VCaP (cell line): ENCODE measurements around the gene DNAJA2.

Experiments
- H3K27ac ChIP-seq: fragments of 450-650 bp; 2 replicates; pipeline ENCODE4 v1.5.1; 2017
- CTCF ChIP-seq: fragments of 450-650 bp; conservative IDR thresholded peaks from 2 replicates; pipeline ENCODE4 v1.5.1; 2017; ENCODE audit warnings: mild to moderate bottlenecking, moderate library complexity

The DNAJA2 gene

GRCh38 chr16:46937536-46937935 is 35.9 kb downstream of the DNAJA2 start:
- H3K27ac ChIP-seq = no peak overlapping the region
- no peak for TF ChIP-seq CTCF

- no peak for TF ChIP-seq CTCF
- H3K27ac ChIP-seq = no peak overlapping the region
Observed at GRCh38 chr16:46932802-46933201, 40.7 kb downstream of the DNAJA2 start.

DNA sequence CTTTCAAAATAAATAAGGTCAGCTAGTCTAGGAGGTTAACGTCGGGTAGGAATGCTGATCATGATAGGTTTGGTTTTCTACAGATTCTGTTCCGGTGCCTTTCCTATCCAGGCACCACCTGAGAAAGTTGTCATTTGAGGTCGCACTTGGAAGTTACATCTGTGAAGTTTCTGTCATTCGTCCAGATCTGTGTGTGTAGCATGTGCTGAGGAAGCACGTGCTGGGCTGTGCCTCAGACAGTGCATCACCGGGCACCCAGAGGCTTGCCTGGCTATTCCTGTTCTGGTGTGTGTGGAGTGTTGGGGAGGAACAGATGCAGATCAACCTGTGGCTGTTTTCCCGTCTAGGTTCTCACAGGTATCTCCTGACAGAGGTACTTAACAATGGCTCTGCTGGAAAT is 42.6 kb downstream of the DNAJA2 start:
- TF ChIP-seq CTCF = no peak
- H3K27ac ChIP-seq = peak overlapping the region; percentile 73

GRCh38 chr16:46929378-46930332 is 43.8 kb downstream of the DNAJA2 start:
- peak overlapping the region; percentile 73 for H3K27ac ChIP-seq
- TF ChIP-seq CTCF = peak; percentile 84

GRCh38 chr16:46928811-46929210 is 44.7 kb downstream of the DNAJA2 start:
- no peak for TF ChIP-seq CTCF
- H3K27ac ChIP-seq = peak overlapping the region; percentile 73; the same call in 1 of the 2 replicates

- no peak overlapping the region for H3K27ac ChIP-seq
- TF ChIP-seq CTCF = no peak
Observed at GRCh38 chr16:46927273-46927672, 46.2 kb downstream of the DNAJA2 start.

- TF ChIP-seq CTCF = no peak
- H3K27ac ChIP-seq = no peak overlapping the region
Observed at GRCh38 chr16:46926470-46927225, 46.8 kb downstream of the DNAJA2 start.
